HL-60/S4 treated with retinoic acid at 250 ng/mL for 4 days and 3 days (cell line): ENCODE data around the gene WDR33.
"Not testable (repeated sequence)": the region's sequence is repeated elsewhere in the genome, so short reads cannot be mapped to it uniquely, and the experiment has no call there.

Experiments
- in situ Hi-C: fragments of 300-500 bp; cut with MboI; formaldehyde crosslinking; loops from 2 replicates; pipeline ENCODE4 v1.7.0; 2022; ENCODE audit warnings: low sequenced_read_pairs

WDR33 gene

DNA sequence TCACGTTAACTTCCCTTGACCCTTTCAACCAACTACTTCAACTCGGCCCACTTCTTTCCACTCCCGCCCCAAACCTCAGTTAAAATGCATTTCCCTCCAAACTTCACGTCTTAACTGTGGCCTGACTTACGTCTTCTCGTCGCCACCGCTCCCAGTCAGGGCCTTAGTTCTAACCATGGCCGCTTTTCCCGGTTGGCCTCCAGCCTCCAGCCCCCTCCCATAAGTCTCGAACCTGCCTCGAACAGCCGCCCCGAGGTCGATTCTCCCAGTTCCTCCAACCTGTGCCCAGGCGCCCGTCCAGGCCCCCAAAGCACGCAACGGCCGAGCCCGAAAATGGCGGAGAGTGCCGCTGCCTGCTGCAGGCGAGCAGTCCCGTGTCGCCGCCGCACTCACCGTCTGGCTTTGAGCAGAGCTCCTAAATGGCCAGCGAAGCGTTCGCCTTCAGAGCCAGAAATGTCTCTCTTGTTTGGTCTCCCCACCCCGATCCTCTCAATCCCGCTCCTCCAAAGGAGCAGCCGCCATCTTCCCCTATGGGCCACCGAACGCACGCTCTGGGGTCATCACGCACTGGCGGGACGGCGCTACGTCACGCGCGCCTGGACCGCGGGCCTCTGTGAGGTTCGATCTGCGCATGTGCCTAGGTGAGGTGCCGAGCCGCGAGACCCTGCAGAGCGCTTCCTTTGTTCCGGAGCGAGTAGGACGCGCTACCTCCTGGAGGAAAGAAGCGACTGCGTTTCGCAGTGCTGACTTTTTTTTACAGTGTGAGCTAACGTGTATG lies at the start of gene WDR33:
Gene WDR33 (minus strand): TSS at position 553 of the 778 bp plus-strand sequence. CDS start 40,190 bp downstream, outside the sequence.
- in situ Hi-C loops: no loop called here

DNA sequence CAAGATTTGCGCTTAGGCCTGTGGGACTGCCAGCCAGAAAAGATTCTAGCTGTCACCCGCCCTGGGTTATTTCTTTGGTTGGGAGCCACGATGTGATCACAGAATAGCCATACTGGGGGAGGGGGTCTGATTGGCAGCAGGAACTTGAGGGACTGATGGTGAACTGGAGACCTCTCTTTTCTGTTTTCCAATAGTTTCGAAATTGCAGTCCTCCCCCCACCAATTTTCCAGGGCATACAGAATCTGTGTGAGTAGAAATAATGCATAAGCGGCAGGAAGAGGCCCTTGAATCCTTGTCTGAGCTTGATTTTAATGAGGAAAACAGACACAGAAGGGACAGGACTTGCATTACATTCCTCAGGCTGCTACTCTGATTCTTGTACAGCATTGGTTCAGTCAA lies 49.2 kb upstream of the WDR33 start:
- in situ Hi-C loops: no loop called here

DNA sequence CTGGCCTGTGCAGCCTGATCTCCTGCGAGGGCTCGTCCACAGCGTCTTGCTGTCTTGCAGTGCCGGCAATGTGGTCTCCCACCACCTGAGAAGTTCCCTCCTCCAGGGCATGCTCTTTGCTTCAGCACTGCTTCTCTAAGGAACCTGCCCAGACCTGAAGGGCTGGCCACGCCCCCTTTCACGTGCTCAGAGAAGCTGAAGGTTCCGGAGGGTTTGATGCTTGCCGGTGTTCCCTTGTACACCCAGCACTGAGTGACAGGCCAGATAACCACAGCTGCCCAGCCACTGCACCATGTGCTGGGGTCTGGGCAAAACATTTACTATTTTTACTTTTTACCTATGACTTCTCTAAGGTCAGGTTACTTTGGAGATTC lies 48.7 kb upstream of the WDR33 start:
- in situ Hi-C loops: no loop called here

DNA sequence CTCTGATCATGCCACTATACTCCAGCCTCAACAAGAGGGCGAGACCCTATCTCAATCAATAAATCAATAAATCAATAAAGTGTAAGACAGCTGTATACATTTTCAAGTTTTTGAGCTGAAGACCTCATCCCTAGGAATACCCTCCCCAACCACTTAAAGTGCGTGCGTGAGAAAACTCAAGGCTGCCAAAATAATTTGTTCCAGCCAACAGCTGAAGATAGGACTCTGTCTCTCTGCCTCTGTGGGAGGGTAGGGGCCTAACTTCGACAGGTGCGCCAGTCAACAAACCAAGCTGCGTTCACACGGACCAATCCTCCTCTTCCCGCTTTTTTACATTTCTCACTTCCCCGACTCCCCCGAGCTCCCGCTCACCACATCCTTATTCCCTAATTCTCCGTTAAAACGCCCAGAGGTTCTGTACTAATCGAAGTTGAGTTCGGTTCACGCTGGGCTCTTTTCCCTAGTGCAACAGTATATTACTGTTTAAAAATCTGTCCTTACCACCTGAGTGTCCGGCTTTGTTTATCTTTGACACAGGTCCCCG lies 46.4 kb upstream of the WDR33 start:
- in situ Hi-C loops: no loop called here

DNA sequence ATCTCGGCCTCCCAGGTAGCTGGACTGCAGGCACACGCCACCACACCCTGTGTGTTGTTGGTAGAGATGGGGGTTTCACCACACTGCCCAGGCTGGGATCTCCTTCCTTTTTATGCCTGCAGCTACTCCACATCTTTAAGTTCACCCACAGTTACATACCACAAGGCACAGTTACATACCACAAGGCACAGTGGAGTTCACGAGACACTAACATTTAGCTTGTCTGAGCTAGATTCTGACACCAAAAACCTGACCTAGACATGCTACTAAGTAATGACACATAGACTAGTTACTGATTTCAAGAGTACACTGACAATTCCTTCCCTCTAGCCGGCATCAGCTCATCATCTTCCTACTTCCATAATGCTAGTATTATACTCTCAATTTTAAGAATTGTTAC lies 42.7 kb upstream of the WDR33 start:
- in situ Hi-C loops: no loop called here

DNA sequence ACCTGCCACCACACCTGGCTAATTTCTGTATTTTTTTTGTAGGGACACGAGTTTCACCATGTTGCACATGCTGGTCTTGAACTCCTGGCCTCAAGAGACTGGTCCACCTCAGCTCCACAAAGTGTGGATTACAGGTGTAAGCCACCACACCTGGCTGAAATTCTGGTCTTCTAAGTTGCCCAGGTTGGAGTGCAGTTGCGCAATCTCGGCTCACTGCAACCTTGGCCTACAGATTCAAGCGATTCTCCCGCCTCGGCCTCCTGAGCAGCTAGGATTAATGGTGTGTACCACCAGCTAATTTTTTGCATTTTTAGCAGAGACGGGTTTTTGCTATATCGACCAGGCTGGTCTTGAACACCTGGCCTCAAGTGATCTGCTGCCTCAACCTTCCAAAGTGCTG lies 41.4 kb upstream of the WDR33 start:
- in situ Hi-C loops: no loop called here

DNA sequence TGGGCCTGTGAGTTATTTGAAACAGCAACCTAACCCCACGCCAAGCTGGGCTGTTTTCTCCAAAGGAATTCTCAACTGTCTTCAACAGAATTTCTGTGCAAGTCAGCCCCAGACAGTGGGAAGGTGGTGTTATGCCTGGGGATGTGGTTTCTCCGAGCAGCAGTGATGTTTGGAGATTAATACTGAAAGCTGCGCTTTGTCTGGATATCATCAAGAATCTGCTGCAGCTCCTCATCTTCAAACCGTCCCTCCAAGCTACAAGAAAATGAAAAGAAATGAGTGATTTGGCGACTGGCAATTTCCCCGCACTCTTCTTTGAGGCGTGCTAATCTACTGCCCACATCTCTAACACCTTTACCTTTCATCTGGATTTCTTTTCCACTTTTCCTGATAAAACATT lies 37.0 kb upstream of the WDR33 start:
- in situ Hi-C loops: no loop called here

DNA sequence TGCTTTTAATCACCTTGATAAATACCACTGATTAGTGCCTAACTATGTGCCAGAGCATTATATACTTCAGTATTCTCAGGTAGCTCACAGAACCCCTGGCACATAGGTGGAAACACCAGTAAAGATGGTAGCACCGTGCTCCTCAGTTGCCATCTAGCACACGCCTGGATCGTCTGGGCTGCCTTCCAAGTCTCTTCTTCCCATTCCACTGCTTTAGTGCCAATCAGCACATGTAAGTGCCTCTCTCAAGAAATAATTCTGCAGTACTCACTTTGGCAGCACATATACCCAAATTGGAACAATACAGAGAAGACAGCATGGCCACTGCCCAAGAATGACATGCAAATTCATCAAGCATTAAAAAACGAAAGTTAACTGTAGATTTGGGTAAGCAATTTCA lies 34.0 kb upstream of the WDR33 start:
- in situ Hi-C loops: no loop called here

DNA sequence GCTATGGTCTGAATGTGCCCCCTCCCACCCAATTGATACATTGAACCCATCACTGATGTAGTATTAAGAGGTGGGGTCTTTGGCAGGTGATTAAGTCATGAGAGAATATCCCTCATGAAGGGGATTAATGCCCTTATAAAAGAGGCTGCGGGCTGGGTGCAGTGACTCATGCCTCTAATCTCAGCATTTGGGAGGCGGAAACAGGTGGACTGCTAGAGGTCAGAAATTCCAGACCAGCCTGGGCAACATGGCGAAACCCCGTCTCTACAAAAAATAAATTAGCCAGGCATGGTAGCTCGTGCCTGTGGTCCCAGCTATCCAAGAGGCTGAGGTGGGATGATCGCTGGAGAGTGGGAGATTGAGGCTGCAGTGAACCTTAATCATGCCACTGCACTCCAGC lies 32.7 kb upstream of the WDR33 start:
- in situ Hi-C loops: no loop called here

DNA sequence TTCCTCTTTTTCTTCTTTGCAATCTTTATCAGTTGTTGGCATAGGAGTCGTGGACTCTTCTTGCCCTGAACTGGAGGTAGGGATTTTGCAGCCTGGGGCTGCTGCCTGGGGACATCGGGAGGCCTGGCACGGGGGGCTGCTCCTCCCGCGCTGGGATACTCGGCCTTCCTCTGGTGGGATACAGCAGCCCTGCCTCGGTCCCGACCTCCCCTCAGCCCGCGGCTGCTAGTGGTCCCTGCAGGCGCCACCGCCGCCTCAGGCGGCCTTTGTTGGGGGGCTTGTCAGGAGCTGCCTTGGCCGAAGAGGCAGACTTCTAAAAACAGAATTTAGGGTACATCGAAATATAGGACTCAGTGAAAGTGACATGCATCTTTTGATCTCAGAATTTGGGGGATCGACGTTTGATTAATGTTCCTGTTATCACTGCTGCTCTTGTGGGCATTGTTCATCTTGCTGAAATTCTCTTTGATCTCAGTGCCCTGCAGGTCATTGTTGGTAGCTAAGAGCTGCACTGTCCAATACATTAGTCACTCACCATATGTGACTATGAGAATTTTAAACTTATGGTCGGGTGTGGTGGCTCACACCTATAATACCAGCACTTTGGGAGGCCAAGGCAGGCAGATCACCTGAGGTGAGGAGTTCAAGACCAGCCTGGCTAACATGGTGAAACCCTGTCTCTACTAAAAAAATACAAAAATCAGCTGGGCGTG lies 30.7 kb upstream of the WDR33 start:
- in situ Hi-C loops: no loop called here

DNA sequence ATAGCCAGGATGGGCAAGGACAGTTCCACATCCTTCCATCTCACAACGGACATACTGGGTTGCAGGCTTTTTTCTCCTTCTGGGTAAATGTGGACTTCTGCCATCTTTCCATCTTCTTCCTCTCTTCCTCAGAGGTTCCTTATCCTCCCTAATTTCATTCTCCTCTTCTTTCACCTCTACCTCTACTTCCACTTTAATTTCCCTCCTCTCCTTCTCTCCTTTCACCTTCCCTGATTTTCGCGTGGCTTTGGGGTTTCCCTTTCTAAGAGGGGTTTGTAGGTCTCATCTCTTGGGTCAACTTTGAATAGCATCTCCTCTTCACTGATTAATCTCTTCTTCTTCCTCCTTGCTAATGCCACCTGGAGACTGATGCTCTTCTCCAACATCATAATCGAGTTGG lies 29.9 kb upstream of the WDR33 start:
- in situ Hi-C loops: no loop called here

DNA sequence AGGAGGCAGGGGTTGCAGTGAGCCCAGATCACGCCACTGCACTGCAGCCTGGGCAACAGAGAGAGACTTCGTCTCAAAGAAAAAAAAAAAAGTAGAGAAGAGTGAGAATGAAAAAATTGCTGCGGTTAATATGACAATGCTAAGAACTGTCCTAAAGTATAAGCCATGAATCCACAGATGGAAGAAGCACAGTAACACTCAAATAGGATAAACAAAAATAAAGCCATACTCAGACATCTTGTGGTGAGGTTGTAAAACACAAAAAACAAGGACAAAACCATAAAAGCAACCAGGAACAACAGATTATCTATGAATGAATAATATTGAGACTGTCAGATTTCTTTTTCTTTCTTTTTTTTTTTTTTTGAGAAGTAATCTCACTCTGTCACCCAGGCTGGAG lies 24.0 kb upstream of the WDR33 start:
- in situ Hi-C loops: no loop called here

DNA sequence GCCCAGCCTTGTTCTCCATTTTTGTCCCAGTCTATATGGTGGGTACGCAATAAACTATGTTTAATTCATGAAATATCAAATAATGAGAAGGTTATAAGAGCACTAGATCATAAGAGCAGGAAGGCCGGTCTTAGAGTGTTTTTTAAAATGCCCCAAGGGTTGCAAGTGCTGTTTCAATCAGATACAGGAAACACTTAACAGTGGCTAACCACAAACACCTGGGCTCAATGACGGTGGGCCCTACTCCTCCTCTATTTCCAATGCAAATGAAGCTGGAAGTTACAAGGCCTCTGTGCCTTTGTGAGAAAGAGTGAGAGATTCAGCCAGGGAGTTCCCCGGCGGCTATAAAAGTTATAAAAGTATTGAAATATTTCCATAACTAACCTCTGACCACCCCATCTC lies 18.9 kb upstream of the WDR33 start:
- in situ Hi-C loops: no loop called here

DNA sequence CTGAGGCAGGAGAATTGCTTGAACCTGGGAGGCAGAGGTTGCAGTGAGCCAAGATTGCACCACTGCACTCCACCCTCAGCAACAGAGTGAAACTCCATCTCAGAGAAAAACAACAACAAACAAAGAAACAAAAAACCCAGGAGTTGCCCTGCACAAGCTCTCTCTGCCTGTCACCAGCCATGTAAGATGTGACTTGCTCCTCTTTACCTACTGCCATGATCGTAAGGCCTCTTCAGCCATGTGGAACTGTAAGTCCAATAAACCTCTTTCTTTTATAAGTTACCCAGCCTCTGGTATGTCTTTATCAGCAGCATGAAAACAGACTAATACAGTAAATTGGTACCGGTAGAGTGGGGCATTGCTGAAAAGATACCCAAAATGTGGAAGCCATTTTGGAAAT lies 15.7 kb upstream of the WDR33 start:
- in situ Hi-C loops: not testable (repeated sequence)

DNA sequence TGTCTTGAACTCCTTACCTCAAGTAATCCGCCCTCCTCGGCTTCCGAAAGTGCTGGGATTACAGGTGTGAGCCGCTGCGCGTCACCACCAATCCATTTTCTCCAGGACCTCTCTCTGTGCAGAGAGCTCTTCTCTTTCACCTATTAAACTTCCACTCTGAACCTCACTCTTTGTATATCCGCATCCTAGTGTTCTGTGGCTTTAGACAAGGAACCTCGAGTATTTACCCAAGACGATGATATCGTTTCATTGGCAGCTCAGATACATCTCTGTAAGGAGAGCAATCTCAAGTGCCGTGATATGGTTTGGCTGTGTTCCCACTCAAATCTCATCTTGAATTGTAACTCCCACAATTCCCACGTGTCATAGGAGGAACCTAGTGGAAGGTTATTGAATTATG lies 15.1 kb upstream of the WDR33 start:
- in situ Hi-C loops: no loop called here

DNA sequence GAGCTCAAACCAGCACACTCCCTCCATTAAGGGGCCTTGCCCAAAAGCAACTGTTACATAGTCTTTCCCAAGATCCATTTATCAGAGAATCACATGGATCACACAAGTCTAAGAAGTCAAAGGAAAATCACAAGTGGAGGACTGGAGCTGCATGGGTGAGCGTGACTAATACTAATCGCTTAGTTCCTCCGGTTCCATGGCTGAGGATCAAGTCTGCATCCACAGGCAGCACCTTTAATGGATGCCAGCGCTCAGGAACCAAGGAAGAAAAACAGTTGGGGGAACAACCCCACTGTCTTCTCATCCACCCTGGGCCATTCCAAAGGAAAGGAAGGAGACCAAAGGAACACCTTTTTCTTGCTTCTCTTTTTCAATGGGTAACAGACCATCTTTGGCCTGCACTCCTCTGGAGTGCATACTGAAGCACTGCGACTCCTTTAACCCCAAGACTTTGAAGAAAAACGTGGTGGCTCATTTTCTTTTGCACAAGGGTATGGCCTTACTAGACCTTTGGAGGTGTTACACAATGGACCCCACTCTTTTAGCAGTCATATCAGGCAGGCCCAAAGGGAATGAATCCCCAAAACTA lies 9.2 kb upstream of the WDR33 start:
- in situ Hi-C loops: no loop called here

DNA sequence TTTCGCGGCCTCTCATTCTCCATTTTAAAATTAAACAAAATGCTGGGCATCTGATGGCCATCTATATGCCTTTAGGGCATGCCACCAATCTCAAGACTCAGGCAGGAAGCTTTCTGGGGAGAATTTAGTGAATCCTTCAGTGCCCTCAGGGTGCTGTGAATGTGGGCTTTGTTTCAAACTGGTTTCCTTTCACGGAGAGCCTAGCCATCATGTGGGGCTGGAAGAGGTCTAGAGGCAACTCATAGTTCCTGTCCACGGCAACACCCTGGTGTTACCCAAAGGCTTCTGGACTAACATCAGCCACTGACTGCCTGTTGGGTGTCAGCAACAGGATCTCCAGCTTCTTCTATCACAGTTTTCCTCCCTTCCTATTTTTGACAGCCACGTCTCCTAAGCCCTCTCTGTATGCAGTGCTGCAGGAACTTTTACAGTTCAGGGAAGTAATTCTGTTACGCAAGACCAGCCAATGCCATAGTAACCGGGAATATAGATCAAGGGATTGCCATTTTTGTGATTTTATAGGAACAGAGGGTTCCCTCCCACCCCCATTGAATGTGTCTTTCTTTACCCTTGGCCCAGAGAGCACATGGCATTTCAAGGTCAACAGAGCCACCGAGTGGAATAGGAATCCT lies 7.9 kb upstream of the WDR33 start:
- in situ Hi-C loops: no loop called here

DNA sequence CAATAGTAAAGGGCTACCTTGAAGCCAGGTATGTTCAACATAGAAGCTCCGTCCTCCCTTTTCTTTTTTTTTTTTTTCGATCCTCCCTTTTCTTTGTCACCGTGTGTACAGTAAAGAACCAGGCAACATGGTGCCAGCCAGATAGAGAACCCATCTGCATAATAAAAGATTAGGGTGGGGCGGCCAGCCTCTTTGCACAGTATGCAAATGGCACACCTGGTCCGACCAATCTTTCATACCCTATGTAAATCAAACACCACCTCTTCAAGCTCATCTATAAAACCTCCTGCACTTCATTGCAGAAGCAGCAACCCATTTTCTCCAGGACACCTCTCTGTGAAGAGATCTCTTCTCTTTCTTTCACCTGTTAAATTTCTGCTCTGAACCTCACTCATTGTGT lies 7.3 kb upstream of the WDR33 start:
- in situ Hi-C loops: no loop called here

DNA sequence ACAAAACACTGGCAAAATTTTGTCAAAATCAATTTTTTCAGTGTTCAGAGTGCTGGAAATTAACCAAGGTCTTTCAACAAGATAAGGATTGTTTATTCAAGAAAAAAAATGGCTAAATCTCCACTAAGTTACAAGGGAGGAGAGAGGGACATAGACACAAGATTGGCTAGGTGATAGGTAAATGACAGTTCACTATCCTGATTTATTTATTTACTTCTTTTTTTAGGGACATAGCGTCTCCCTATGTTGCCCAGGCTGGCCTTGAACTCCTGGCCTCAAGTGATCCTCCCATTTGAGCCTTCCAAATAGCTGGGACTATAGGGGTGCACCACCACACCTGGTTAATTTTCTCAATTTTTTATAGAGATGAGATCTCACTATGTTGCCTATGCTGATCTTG lies 3.7 kb upstream of the WDR33 start:
- in situ Hi-C loops: no loop called here

DNA sequence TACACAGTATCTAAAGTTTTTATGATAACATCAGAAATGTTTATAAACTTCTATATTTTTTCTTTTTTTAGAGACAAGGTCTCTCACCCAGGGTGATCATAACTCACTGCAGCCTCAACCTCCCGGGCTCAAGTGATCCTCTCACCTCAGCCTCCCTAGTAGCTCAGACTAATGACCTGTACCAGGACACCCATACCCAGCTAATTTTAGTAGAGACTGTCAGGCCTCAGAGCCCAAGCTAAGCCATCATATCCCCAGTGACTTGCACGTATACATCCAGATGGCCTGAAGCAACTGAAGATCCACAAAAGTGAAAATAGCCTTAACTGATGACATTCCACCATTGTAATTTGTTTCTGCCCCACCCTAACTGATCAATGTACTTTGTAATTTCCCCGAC lies 1.5 kb upstream of the WDR33 start:
- in situ Hi-C loops: not testable (repeated sequence)
